ENCODE data around the gene MAFF.

Gene MAFF

GRCh38 chr22:38180841-38181452, 20.8 kb upstream of the MAFF start:
- Histone ChIP-seq H3F3A (ENCODE audit: control insufficient read depth, insufficient read depth) (peaks cover 4% of the 10 kb centered on the region; the same call in 1 of the 2 replicates), H3K4me1 (ENCODE audit: control insufficient read depth, low read length) (peaks cover 26% of the 10 kb centered on the region), H3K27me3 (ENCODE audit: control insufficient read depth, low read length) (no peaks in the 10 kb centered on the region), H3K36me3 (ENCODE audit: control insufficient read depth, low read length) (peaks cover 3% of the 10 kb centered on the region; the same call in 1 of the 2 replicates), H3K9me3 (ENCODE audit: control insufficient read depth, insufficient read depth, low read length) (no peaks in the 10 kb centered on the region), H3K79me2 (ENCODE audit: control insufficient read depth, low read length) (peaks cover 22% of the 10 kb centered on the region), H3K4me2 (ENCODE audit: low read length) (peak overlapping the region; percentile 100), H3K9me2 (replicated peaks; ENCODE audit: control insufficient read depth, low read length) (no peaks in the 10 kb centered on the region), H3K4me3 (ENCODE audit: low read length) (peak overlapping the region; percentile 93), H3K27ac (ENCODE audit: low read depth, low read length) (peak overlapping the region; percentile 63), H4K20me1 (ENCODE audit: control insufficient read depth, insufficient read depth, low read depth, low read length) (no peaks in the 10 kb centered on the region)
- TF ChIP-seq EZH2phosphoT487 (IDR thresholded peaks at IDR 0.05; ENCODE audit: borderline replicate concordance, low read length) (no peak), CTCF (IDR thresholded peaks at IDR 0.05; ENCODE audit: low read depth, low read length, poor library complexity, severe bottlenecking) (no peak)

GRCh38 chr22:38181453-38182200, 20.2 kb upstream of the MAFF start, which contains the start of gene PLA2G6:
Gene PLA2G6, minus strand, starts transcription at chr22:38181830. Its CDS starts 12,404 bp downstream, at chr22:38169426.
- H3K4me2 ChIP-seq (ENCODE audit: low read length) = peak within 1 kb of the TSS; percentile 100
- H3K4me1 ChIP-seq (ENCODE audit: control insufficient read depth, low read length) = peaks cover 22% of the 10 kb centered on the region
- no peaks in the 10 kb centered on the region for H3K9me2 ChIP-seq (replicated peaks; ENCODE audit: control insufficient read depth, low read length)
- TF ChIP-seq EZH2phosphoT487 (IDR thresholded peaks at IDR 0.05; ENCODE audit: borderline replicate concordance, low read length) (no peak), CTCF (IDR thresholded peaks at IDR 0.05; ENCODE audit: low read depth, low read length, poor library complexity, severe bottlenecking) (no peak)
- peaks cover 3% of the 10 kb centered on the region; the same call in 1 of the 2 replicates for H3K36me3 ChIP-seq (ENCODE audit: control insufficient read depth, low read length)
- peak within 1 kb of the TSS; percentile 63 for H3K27ac ChIP-seq (ENCODE audit: low read depth, low read length)
- no peaks in the 10 kb centered on the region for H3K9me3 ChIP-seq (ENCODE audit: control insufficient read depth, insufficient read depth, low read length)
- peaks cover 4% of the 10 kb centered on the region; the same call in 1 of the 2 replicates for H3F3A ChIP-seq (ENCODE audit: control insufficient read depth, insufficient read depth)
- peak within 1 kb of the TSS; percentile 93 for H3K4me3 ChIP-seq (ENCODE audit: low read length)
- H4K20me1 ChIP-seq (ENCODE audit: control insufficient read depth, insufficient read depth, low read depth, low read length) = no peaks in the 10 kb centered on the region
- H3K79me2 ChIP-seq (ENCODE audit: control insufficient read depth, low read length) = peaks cover 22% of the 10 kb centered on the region
- 0 out of 2 replicates have a peak, but pooled peaks cover under 1% of the 10 kb centered on the region for H3K27me3 ChIP-seq (ENCODE audit: control insufficient read depth, low read length)

DNA sequence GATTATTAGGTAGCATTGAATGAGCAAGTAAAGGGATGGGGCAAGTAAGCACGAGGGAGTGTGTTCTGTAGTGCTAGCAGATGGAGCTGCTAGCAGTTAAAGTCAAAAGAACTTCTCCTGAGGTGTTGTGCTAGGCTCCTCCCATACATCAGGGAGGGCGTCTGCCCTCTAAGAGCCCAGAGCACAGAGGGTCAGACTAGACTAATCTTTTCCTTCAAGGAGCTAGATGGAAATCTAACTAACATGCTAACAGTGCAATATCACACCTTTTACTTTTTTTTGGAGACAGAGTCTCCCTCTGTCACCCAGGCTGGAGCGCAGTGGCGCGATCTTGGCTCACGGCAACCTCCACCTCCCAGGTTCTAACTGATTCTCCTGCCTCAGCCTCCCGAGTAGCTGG, 17.0 kb upstream of the MAFF start:
- H3K27me3 ChIP-seq (ENCODE audit: control insufficient read depth, low read length) = peaks cover 7% of the 10 kb centered on the region; the same call in 1 of the 2 replicates
- no peaks in the 10 kb centered on the region for H4K20me1 ChIP-seq (ENCODE audit: control insufficient read depth, insufficient read depth, low read depth, low read length)
- peaks cover 20% of the 10 kb centered on the region for H3K4me1 ChIP-seq (ENCODE audit: control insufficient read depth, low read length)
- TF ChIP-seq EZH2phosphoT487 (IDR thresholded peaks at IDR 0.05; ENCODE audit: borderline replicate concordance, low read length) (no peak), CTCF (IDR thresholded peaks at IDR 0.05; ENCODE audit: low read depth, low read length, poor library complexity, severe bottlenecking) (no peak)
- no peaks in the 10 kb centered on the region; the same call in 1 of the 2 replicates for H3F3A ChIP-seq (ENCODE audit: control insufficient read depth, insufficient read depth)
- peaks cover 16% of the 10 kb centered on the region for H3K79me2 ChIP-seq (ENCODE audit: control insufficient read depth, low read length)
- no peak overlapping the region for H3K4me2 ChIP-seq (ENCODE audit: low read length)
- H3K9me2 ChIP-seq (replicated peaks; ENCODE audit: control insufficient read depth, low read length) = no peaks in the 10 kb centered on the region
- no peaks in the 10 kb centered on the region for H3K9me3 ChIP-seq (ENCODE audit: control insufficient read depth, insufficient read depth, low read length)
- no peak overlapping the region for H3K27ac ChIP-seq (ENCODE audit: low read depth, low read length)
- peaks cover 3% of the 10 kb centered on the region; the same call in 1 of the 2 replicates for H3K36me3 ChIP-seq (ENCODE audit: control insufficient read depth, low read length)
- no peak overlapping the region for H3K4me3 ChIP-seq (ENCODE audit: low read length)

All from DOHH2 (cell line).